SIG-M5 treated with dmso at 0.1 percent for 504 hours (cell line): Measurements from ENCODE around the gene SSR4.

ENCODE experiments used
- DNase-seq: peaks from one replicate; lab custom pipeline; 2025; ENCODE audit not compliant: unreplicated experiment; lab: John Stamatoyannopoulos, UW

SSR4 gene

GRCh38 chrX:153828723-153829548 lies 34.5 kb downstream of the SSR4 start:
- DNase-seq = no peak

GRCh38 chrX:153829549-153829798 lies 35.0 kb downstream of the SSR4 start:
- DNase-seq = no peak

DNA sequence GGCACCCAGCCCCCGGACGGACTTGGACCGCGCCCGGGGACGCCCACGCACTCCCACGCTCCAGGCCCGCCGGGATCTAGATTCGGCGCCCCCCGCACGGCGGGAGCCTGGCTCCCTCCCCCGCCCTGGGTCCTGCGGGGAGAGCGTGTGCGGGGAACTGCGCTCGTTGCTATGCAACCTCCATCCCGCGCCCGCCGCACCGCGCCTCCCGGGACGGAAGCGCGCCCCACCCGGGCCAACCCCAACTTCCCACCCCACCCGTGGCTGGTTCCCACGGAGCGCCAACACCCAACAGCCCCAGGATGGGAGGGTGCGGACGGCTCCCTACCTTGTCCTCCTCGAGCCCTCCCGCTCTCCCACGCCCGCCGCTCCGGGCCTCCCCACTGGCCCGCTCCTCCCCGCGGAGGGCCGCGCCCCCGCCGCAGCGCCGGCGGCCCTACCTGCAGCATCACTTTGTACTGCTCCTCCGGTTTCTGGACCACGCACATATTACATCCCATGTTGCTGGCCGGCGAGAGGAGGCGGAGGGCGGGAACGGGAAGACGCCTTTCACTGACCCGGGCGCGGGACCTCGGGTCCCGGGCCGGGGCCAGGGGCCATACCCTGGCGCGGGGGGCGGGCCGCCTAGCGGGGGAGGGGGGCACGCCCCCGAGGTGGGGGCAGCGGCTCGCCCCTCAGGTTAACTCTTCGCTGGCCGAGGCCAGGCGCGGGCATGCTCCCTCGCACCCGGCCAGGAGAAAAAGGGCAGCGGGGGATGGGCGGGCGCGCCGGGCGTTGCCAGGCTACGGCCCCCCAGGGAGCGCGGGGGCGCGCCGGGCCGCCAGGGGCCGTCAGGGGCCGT lies 35.6 kb downstream of the SSR4 start, which contains the start of gene PDZD4:
PDZD4 (minus strand) TSS at position 746 of the 841 bp plus-strand sequence; CDS start at position 500, 246 bp downstream.
- no peak for DNase-seq

- DNase-seq = no peak
These were observed 36.4 kb downstream of the SSR4 start for GRCh38 chrX:153830640-153831428.

DNA sequence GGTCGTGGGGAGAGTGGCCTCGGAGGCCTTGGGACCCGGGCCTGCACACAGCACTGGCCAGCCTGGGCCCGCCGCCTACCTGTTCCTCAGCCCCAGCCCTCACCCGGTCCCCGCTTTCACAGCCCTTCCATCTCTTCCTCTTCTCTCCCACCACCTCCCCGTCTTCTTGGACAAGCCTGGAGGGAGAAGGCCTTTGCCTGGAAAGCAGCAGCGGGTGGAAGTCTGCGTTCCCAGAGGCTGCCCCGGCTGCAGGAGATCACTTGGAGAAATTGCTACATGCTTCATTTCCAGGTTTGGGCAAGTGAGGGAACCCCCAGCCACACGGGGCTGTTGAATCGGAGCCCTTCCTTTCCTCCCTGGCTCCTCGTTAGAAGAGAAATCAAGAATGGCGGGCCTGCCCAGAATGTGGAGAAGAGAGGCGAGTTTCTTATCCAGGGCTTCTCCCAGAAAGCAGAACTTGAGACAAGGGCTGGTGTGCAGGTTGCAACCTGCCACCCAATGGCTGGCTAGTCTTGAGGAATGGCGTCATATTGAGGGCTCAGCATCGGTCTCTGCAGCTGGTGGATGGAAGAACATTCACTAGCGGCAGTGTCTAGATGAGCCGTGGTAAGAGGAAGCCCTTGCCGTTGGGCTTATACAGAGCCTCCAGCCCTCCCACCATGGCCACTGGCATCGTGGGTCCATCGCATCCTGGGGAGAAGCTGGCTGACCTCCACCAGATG lies 37.1 kb downstream of the SSR4 start:
- peak; percentile 15 for DNase-seq

GRCh38 chrX:153832728-153833127 lies 38.3 kb downstream of the SSR4 start:
- no peak for DNase-seq

DNA sequence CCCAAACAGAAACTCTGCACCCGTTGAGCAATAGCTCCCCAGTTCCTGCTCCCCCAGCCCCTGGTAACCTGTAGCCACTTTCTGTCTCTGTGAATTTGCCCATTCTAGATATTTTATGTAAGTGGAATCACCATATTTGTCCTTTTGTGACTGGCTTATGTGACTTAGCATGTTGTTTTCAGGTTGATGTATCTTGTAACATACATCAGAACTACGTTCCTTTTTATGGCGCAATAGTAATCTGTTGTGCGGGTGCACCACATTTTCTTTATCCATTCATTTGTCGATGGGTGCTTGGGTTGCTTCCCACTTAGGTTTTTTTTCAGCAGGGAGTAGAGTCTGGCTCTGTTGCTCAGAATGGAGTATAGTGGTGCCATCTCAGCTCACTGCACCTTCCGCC lies 42.5 kb downstream of the SSR4 start:
- no peak for DNase-seq

- DNase-seq = no peak
These were observed 50.1 kb downstream of the SSR4 start for GRCh38 chrX:153844509-153845082.

- DNase-seq = no peak
These were observed 50.7 kb downstream of the SSR4 start for GRCh38 chrX:153845195-153845594.

- no peak for DNase-seq
These were observed 51.4 kb downstream of the SSR4 start for GRCh38 chrX:153845842-153846241.
